ENCODE measurements around the gene IFIT2.
"Not testable (repeated sequence)": the region's sequence is repeated elsewhere in the genome, so short reads cannot be mapped to it uniquely, and the experiment has no call there.

Gene IFIT2

GRCh38 chr10:89309156-89310055, 7.6 kb downstream of the IFIT2 start:
- DNase-seq: no peak

GRCh38 chr10:89310056-89310893, 8.4 kb downstream of the IFIT2 start:
- DNase-seq: no peak

- DNase-seq: no peak
These were observed 11.1 kb downstream of the IFIT2 start for GRCh38 chr10:89312973-89313372.

- DNase-seq: no peak
These were observed 12.8 kb downstream of the IFIT2 start for GRCh38 chr10:89314676-89315075.

- DNase-seq: not testable (repeated sequence)
These were observed 16.2 kb downstream of the IFIT2 start for GRCh38 chr10:89318047-89318446.

GRCh38 chr10:89325081-89325480, 23.2 kb downstream of the IFIT2 start:
- not testable (repeated sequence) for DNase-seq

GRCh38 chr10:89325856-89326255, 24.0 kb downstream of the IFIT2 start:
- DNase-seq: not testable (repeated sequence)

GRCh38 chr10:89327803-89328441, 26.1 kb downstream of the IFIT2 start, which contains the start of gene IFIT3:
IFIT3 (plus strand) TSS chr10:89327997; CDS start chr10:89328074, 77 bp downstream.
- DNase-seq: no peak

GRCh38 chr10:89329151-89329550, 27.3 kb downstream of the IFIT2 start:
- no peak for DNase-seq

GRCh38 chr10:89330014-89330413, 28.2 kb downstream of the IFIT2 start:
- not testable (repeated sequence) for DNase-seq

GRCh38 chr10:89330537-89331212, 28.8 kb downstream of the IFIT2 start:
- no peak for DNase-seq

GRCh38 chr10:89331487-89332122, 29.8 kb downstream of the IFIT2 start:
- DNase-seq: not testable (repeated sequence)

GRCh38 chr10:89332123-89332633, 30.3 kb downstream of the IFIT2 start:
- no peak for DNase-seq

GRCh38 chr10:89335226-89335625, 33.4 kb downstream of the IFIT2 start:
- no peak for DNase-seq

GRCh38 chr10:89336241-89336640, 34.4 kb downstream of the IFIT2 start:
- DNase-seq: no peak

- DNase-seq: no peak
These were observed 35.6 kb downstream of the IFIT2 start for GRCh38 chr10:89337484-89337883.

- DNase-seq: no peak
These were observed 36.9 kb downstream of the IFIT2 start for GRCh38 chr10:89338713-89339112.

GRCh38 chr10:89339875-89340274, 38.0 kb downstream of the IFIT2 start:
- DNase-seq: no peak

- no peak for DNase-seq
These were observed 39.8 kb downstream of the IFIT2 start for GRCh38 chr10:89341649-89342048.

- no peak for DNase-seq
These were observed 40.5 kb downstream of the IFIT2 start for GRCh38 chr10:89342206-89342958.
